Superior temporal gyrus (tissue), 1 donor: Measurements from ENCODE around the gene NCAM1.

Source experiments
- DNase-seq: peaks from one replicate; pipeline ENCODE4 v3.0.0-alpha.2; 2016; ENCODE audit errors: extremely low spot score

The NCAM1 gene

GRCh38 chr11:113199866-113200265 is 238.6 kb downstream of the NCAM1 start:
- DNase-seq = no peak

GRCh38 chr11:113201054-113201818 is 240.0 kb downstream of the NCAM1 start:
- no peak for DNase-seq

DNA sequence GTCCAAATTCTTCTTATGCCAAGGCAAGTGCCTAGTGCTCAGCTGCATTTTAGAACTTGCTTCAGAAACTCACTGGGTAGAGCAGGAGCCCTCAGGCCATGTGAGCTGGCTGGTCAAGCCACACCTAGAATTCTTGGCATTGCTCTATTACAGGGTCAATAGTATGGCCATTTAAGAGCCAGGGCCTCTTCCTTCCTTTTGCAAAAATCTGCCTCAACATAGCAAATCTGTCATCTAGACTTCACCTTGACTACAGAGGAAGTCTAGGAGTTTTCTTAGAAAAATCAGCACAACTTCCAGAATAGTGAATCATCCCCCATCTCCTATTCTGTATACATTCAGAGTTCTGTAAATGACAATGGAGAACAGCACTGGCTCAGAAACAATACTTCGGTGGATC is 241.2 kb downstream of the NCAM1 start:
- DNase-seq = no peak

DNA sequence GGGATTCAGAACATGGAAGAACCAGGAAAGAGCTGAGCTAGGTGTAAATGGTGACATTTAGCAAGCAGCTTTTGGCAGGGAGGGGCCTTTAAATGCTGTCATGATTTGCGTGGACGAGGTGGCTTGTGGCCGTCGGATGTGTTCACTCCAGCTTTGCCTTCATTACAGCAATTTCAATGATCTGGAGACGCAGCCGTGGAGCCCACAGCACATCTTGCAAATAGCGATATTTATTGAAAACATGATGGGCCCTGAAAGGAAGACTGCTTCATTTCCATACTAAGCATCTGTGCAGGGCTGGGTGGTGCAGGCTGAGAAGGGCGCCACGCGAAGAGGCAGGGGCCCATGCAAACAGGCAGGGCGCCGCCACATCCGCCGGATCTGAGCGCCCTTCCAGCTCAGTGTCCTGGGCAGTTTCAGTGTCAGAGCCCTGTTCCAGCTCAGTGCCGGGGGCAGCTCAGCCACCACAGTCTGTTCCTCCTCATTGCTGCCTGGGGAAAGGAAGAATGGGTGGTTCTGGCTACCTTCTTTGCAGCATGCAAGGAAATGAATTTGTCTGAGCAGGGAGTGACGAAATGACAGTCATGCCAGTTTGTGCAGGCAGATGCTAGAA is 242.0 kb downstream of the NCAM1 start:
- DNase-seq = no peak

DNA sequence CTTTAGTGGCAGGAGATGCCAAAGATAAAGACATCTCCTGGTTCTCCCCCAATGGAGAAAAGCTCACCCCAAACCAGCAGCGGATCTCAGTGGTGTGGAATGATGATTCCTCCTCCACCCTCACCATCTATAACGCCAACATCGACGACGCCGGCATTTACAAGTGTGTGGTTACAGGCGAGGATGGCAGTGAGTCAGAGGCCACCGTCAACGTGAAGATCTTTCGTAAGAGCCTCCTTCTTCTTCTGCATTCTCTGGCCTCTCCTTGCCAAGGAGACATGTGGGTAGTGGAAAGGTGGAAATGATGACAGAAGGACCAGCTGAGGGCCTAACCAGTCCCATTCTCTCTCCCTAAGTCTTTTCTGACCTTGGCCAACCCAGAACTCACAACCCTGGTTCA is 243.1 kb downstream of the NCAM1 start:
- no peak for DNase-seq

DNA sequence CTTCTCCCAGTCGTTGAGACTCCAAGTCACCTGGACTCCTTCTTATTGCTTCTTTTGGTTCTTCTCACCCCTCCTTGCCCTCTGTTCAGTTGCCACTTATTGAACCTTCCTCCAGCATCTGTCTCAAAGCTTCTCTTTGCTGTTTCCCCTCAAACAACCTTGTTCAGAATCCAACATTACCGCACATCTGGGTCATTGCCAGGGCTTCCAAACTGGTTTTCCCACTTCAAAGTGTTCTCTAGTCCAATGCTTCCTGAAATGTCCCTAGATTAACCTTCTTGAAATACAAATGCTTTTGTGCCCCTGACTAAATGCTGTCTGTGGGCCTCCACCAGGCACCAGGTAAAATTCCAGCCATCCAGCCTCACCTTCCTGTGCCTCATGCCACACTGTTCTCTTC is 252.3 kb downstream of the NCAM1 start:
- DNase-seq = no peak

DNA sequence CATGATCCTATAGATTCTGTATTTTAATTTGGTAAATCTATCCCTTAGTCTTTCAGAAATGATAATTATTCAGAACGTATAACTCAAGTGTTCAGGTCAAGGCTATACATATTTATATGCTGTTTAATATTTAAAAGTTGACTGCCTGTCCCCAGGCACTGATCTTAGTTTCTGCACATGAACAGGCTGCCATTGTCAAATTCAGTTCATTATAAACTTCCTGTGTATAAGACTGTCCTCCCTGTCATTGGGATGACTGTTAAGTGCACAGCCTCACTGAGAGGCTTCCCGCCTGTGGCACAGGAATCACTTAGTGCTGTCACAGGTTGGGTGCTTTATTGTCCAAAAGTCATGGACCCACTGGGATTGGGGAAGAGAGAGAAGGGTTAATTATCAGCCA is 261.0 kb downstream of the NCAM1 start:
- no peak for DNase-seq

GRCh38 chr11:113234888-113235287 is 273.7 kb downstream of the NCAM1 start:
- peak; percentile 79 for DNase-seq

- DNase-seq = no peak
These were observed 276.0 kb downstream of the NCAM1 start for GRCh38 chr11:113237261-113237660.

GRCh38 chr11:113238721-113239120 is 277.5 kb downstream of the NCAM1 start:
- DNase-seq = no peak

- DNase-seq = no peak
These were observed 279.2 kb downstream of the NCAM1 start for GRCh38 chr11:113240389-113240788.

GRCh38 chr11:113240790-113241635 is 279.8 kb downstream of the NCAM1 start:
- DNase-seq = no peak

DNA sequence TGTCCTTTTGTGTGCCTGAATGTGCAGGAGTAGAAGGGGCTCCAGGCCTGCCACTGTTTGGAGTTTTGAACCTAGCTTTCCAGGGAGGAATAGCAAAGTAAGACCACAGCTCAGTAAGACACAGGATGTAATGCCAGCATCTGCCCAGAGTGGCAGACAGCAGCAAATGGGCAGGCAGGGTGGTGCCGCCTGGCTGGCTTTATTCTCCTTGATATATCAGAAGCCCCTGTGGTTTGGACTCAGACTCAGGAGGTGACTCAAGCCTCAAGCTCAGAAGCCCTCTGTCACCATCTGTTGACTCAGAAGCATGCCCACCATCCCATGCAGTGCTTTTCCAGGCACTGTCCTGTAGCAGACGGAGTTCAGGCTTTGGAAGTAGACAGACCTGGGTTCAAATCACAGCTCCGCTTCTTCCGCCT is 280.4 kb downstream of the NCAM1 start:
- DNase-seq = no peak

GRCh38 chr11:113242060-113242459 is 280.8 kb downstream of the NCAM1 start:
- DNase-seq = no peak

- DNase-seq = peak; percentile 77
These were observed 281.7 kb downstream of the NCAM1 start for GRCh38 chr11:113242767-113243397.

DNA sequence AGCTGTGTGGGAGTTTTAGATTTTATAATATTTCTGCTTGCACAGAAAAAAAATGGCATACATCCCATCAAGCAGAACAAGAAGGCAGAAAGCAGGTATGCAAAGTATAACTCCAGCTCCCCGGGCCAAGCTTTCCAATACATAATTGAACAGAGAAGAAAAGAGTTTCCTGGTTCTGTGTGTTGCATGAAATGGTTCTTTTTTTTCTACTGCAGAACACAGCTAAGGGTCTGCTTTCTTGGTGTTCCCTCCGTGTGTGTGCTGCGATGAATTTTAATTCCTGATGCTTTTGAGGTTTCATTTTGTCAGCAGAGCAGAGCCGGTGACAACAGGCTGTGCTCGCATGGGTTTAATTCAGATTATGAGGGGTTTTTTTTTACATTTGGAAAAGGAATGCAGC is 282.5 kb downstream of the NCAM1 start:
- DNase-seq = peak; percentile 57

- no peak for DNase-seq
These were observed 284.0 kb downstream of the NCAM1 start for GRCh38 chr11:113245216-113245615.

GRCh38 chr11:113247221-113247620 is 286.0 kb downstream of the NCAM1 start:
- DNase-seq = no peak

GRCh38 chr11:113247966-113248365 is 286.7 kb downstream of the NCAM1 start:
- no peak for DNase-seq

- DNase-seq = no peak
These were observed 287.7 kb downstream of the NCAM1 start for GRCh38 chr11:113248702-113249490.

DNA sequence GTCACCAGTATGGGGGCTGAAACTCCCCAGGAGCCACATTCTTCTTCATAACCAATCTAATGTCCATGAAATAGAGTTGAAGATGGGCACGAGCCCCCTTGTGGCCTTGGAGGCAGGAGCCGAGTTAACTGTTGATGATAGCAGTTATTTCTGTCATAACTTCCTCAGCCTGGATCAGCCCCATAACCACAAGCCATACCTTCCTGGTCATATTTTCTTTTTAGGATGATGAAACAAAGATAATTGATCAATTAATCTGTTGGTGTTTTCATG is 288.2 kb downstream of the NCAM1 start:
- DNase-seq = no peak

- DNase-seq = no peak
These were observed 288.6 kb downstream of the NCAM1 start for GRCh38 chr11:113249786-113250185.
